CD4-positive, alpha-beta memory T cell (primary cell): ENCODE data around the gene CHMP1A. TPM values are rescaled to one million over a fixed set of nuclear protein-coding genes. Genes with fewer than 3 reads are reported as not detected.
"Not testable (repeated sequence)": the region's sequence is repeated elsewhere in the genome, so short reads cannot be mapped to it uniquely, and the experiment has no call there.

ENCODE experiments used
- CTCF ChIA-PET: fragments of 350-600 bp; sonication (Branson Sonifier 250); formaldehyde crosslinking; loops from one replicate; lab custom pipeline; 2021; ENCODE audit warnings: inconsistent platforms; ENCODE audit not compliant: partially characterized antibody; lab: Charles Lee
- POLR2A ChIA-PET: fragments of 350-600 bp; sonication (Branson Sonifier 250); formaldehyde crosslinking; loops from one replicate; lab custom pipeline; 2021; ENCODE audit not compliant: partially characterized antibody; lab: Charles Lee
- DNase-seq, 5 donors: peaks; one replicate each; pipeline versions ENCODE4 v3.0.0 to v3.0.0-alpha.2; 2020 to 2022; ENCODE audit warnings: mixed read lengths in 1 of 5
- H3K27ac ChIP-seq: one replicate; pipeline ENCODE4 v1.7.0; 2013; ENCODE audit warnings: low read depth, low read length
- H3K27me3 ChIP-seq: 2 replicates; pipeline ENCODE4 v1.7.0; 2013; ENCODE audit warnings: mild to moderate bottlenecking, low read length, moderate library complexity; ENCODE audit not compliant: insufficient read depth
- H3K36me3 ChIP-seq: 2 replicates; pipeline ENCODE4 v1.7.0; 2013; ENCODE audit warnings: mild to moderate bottlenecking, low read length, moderate library complexity; ENCODE audit not compliant: insufficient read depth
- H3K4me1 ChIP-seq: 2 replicates; pipeline ENCODE4 v1.7.0; 2013; ENCODE audit warnings: mild to moderate bottlenecking, low read length, moderate library complexity; ENCODE audit not compliant: insufficient read depth
- H3K4me3 ChIP-seq, 2 donors: one replicate each; pipeline ENCODE4 v1.7.0; 2013; ENCODE audit warnings: low read length in 2 of 2, mild to moderate bottlenecking in 1 of 2
- H3K9me3 ChIP-seq, 2 donors: one replicate each; pipeline ENCODE4 v1.7.0; 2013; ENCODE audit warnings: low read length in 2 of 2, control low read depth in 1 of 2; ENCODE audit not compliant: control insufficient read depth in 1 of 2
- H3K27ac Mint-ChIP-seq, 7 donors: one replicate each; pipeline ENCODE4 v1.8.0; 2020 to 2021; ENCODE audit warnings: mixed read lengths in 7 of 7, mild to moderate bottlenecking in 6 of 7, inconsistent platforms in 3 of 7, moderate library complexity in 3 of 7
- H3K27me3 Mint-ChIP-seq, 2 donors: one replicate each; pipeline ENCODE4 v1.8.0; 2020 to 2021; ENCODE audit warnings: mixed read lengths in 2 of 2
- H3K36me3 Mint-ChIP-seq, 2 donors: one replicate each; pipeline ENCODE4 v1.8.0; 2020 to 2021; ENCODE audit warnings: mixed read lengths in 2 of 2, inconsistent platforms in 1 of 2, mild to moderate bottlenecking in 1 of 2
- H3K4me1 Mint-ChIP-seq, 4 donors: one replicate each; pipeline ENCODE4 v1.8.0; 2020 to 2021; ENCODE audit warnings: mixed read lengths in 4 of 4, mild to moderate bottlenecking in 1 of 4
- H3K4me3 Mint-ChIP-seq, 8 donors: one replicate each; pipeline ENCODE4 v1.8.0; 2020 to 2021; ENCODE audit warnings: mixed read lengths in 8 of 8, mild to moderate bottlenecking in 7 of 8, moderate library complexity in 6 of 8, inconsistent platforms in 3 of 8
- H3K9me3 Mint-ChIP-seq, 8 donors: one replicate each; pipeline ENCODE4 v1.8.0; 2020 to 2021; ENCODE audit warnings: mixed read lengths in 8 of 8, mild to moderate bottlenecking in 5 of 8, inconsistent platforms in 3 of 8, moderate library complexity in 1 of 8
- intact Hi-C: fragments of 100-400 bp; cut with micrococcal nuclease; formaldehyde crosslinking; loops from one replicate; pipeline ENCODE4 v1.15.1; 2023
- polyA plus RNA-seq, 2 donors: library from polyadenylated mRNA; unstranded; fragments of 300-500 nt; fragmentation: Illumina TruSeq; gene quantifications; one replicate each; pipeline ENCODE4 v1.2.3, GENCODE V29; 2021
- total RNA-seq, 2 experiments: library from RNA; stranded (reverse); gene quantifications; one replicate each; pipeline ENCODE4 v1.2.3, GENCODE V29; 2021

Gene CHMP1A
- total and polyA plus RNA-seq, 4 experiments from 2014 or later, result 66.5 to 88.9 (median 80.6) TPM

DNA sequence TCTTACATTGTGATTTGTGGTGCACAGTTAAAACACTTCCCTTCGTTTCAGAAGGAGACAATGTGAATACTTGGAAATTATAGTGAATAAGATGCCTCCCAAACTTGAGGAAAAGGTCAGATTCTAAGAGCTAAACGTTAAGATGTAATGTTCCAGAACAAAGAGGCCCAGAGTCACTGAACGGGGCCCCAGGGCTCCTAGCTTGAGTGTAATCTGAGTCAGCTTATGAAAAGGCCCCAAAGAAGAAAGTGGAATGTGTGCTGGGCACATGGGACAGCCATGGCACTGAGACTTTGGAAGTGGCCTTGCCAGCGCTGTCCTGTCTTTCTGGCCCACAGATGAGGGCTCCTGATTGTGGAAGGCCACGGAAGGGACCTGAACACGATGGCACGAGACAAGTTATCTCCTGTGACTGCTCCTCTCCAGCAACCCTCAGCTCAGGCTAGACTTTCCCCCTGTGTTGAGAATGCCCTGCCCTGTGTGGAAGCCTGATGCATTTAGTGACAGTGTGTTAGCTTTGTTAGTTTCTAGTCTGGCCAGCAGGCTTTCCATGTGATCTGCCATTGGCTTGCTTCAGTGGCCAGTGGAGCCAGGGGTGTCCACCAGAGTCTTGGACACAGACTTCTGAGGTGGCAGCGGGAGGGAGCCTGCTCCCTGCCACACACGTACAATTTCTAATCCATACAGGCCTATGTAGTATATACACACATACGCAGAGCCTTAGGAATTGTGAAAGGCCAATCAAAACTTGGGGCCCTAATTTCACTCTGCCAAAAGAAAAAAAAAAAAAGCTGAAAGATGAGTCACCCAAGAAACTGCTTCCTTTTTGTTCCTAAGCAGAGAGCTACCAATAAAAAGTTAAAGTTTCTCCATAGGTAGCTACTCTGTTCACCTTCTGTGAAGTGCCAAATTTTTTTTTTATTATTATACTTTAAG, 13.3 kb upstream of the CHMP1A start:
- Histone ChIP-seq H3K4me1 (no peaks in the 10 kb centered on the region), H3K27me3 (no peaks in the 10 kb centered on the region), H3K9me3 (no peaks in the 10 kb centered on the region), H3K4me3 (no peak overlapping the region), H3K27ac (no peak overlapping the region), H3K36me3 (no peaks in the 10 kb centered on the region)
- peaks cover 0 to 5% (median 4%) of the 10 kb centered on the region in 4 donors for H3K4me1 Mint-ChIP-seq
- ChIA-PET POLR2A (interaction anchor here (0.6 kb wide), 1 partner anchor 29 kb away, joined by 3 read pairs; no protein-coding TSS in a partner anchor), CTCF (interaction anchor here (0.7 to 1.2 kb wide), 2 partner anchors 29 to 189 kb away, joined by 3 read pairs; no protein-coding TSS in a partner anchor)
- H3K27me3 Mint-ChIP-seq, result no peaks in the 10 kb centered on the region
- peak overlapping the region in 1 of 8 donors; percentile 20 for H3K4me3 Mint-ChIP-seq
- H3K27ac Mint-ChIP-seq, result no peak overlapping the region
- intact Hi-C loops, result no loop called here
- DNase-seq, result no peak
- no peaks in the 10 kb centered on the region for H3K9me3 Mint-ChIP-seq
- H3K36me3 Mint-ChIP-seq, result no peaks in the 10 kb centered on the region

DNA sequence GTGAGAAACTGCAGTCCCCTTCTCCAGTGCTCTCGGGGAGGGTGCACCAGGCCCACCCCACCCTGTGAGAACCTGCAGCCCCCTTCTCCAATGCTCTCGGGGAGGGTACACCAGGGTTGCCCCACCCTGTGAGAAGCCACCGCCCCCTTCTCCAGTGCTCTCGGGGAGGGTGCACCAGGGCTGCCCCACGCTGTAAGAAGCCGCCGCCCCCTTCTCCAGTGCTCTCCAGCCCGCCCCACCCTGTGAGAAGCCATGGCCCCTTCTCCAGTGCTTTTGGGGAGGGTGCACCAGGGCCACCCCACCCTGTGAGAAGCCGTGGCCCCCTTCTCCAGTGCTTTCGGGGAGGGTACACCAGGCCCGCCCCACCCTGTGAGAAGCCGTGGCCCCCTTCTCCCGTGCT, 12.2 kb upstream of the CHMP1A start:
- no peaks in the 10 kb centered on the region for H3K36me3 ChIP-seq
- Mint-ChIP-seq H3K27me3 (no peaks in the 10 kb centered on the region), H3K9me3 (no peaks in the 10 kb centered on the region), H3K36me3 (no peaks in the 10 kb centered on the region), H3K4me1 (peaks cover 0 to 5% (median 4%) of the 10 kb centered on the region in 4 donors), H3K4me3 (no peak overlapping the region), H3K27ac (no peak overlapping the region)
- H3K27ac ChIP-seq, result no peak overlapping the region
- no peaks in the 10 kb centered on the region for H3K9me3 ChIP-seq
- no peak for DNase-seq
- intact Hi-C loops, result no loop called here
- ChIA-PET CTCF (no interaction called here), POLR2A (no interaction called here)
- no peak overlapping the region for H3K4me3 ChIP-seq
- H3K4me1 ChIP-seq, result no peaks in the 10 kb centered on the region
- H3K27me3 ChIP-seq, result no peaks in the 10 kb centered on the region

DNA sequence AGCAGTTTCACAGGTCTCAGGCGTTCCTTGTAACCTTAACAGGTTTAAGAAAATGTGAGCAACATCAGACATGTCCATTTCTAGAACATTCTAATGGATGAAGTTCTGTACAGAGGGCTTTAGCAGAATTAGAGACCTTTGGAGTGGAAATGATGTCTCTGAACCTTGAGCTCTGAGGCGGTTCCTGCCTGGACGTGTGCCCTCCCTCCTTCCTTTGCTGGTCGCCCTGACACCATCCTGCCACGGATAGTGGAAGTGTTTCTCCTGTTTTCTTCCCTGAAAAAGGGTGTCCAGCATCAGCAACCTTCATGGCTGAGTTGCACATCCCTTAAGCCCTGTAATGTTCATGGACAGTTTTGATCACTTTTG, 11.3 kb upstream of the CHMP1A start:
- no peak overlapping the region for H3K27ac ChIP-seq
- no peaks in the 10 kb centered on the region for H3K36me3 ChIP-seq
- Mint-ChIP-seq H3K27ac (peak overlapping the region in 1 of 7 donors; percentile 42), H3K4me3 (no peak overlapping the region), H3K36me3 (no peaks in the 10 kb centered on the region), H3K27me3 (no peaks in the 10 kb centered on the region), H3K9me3 (no peaks in the 10 kb centered on the region), H3K4me1 (peaks cover 0 to 5% (median 4%) of the 10 kb centered on the region in 4 donors)
- H3K4me1 ChIP-seq, result no peaks in the 10 kb centered on the region
- H3K4me3 ChIP-seq, result no peak overlapping the region
- ChIA-PET CTCF (interaction anchor here (0.8 to 1.2 kb wide), 2 partner anchors 18 to 31 kb away, joined by 3 to 4 read pairs; partner anchors contain the start of gene CDK10), POLR2A (no interaction called here)
- DNase-seq, result no peak
- H3K9me3 ChIP-seq, result no peaks in the 10 kb centered on the region
- no peaks in the 10 kb centered on the region for H3K27me3 ChIP-seq
- intact Hi-C loops, result no loop called here

DNA sequence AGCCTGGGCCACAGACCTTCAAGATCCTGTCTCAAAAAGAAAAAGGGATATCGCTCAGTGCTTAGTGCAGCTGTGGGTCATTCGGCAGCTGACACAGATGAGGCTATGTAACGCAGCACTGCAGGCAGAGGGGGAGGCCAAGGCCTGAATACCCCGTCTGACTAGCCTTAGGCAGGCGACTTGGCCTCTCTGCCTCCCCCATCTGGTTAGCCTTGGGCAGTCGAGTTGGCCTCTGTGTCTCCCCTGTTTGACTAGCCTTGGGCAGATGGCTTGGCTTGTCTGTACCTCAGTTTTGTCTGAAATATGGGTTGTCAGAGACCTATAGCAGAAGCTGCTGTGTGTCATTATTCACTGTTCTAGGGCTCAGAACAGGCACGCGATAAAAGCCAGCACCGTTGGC, 10.1 kb upstream of the CHMP1A start:
- Histone ChIP-seq H3K27me3 (no peaks in the 10 kb centered on the region), H3K4me1 (no peaks in the 10 kb centered on the region), H3K9me3 (no peaks in the 10 kb centered on the region), H3K36me3 (no peaks in the 10 kb centered on the region), H3K4me3 (no peak overlapping the region), H3K27ac (no peak overlapping the region)
- H3K4me3 Mint-ChIP-seq, result no peak overlapping the region
- DNase-seq, result no peak
- peaks cover 0 to 4% of the 10 kb centered on the region in 2 donors for H3K36me3 Mint-ChIP-seq
- no peaks in the 10 kb centered on the region for H3K27me3 Mint-ChIP-seq
- H3K9me3 Mint-ChIP-seq, result no peaks in the 10 kb centered on the region
- intact Hi-C loops, result no loop called here
- POLR2A ChIA-PET, result interaction anchor here (1.0 kb wide), 1 partner anchor 10 kb away, joined by 3 read pairs; the partner anchor contains the start of gene CHMP1A
- CTCF ChIA-PET, result no interaction called here
- peaks cover 0 to 5% (median 4%) of the 10 kb centered on the region in 4 donors for H3K4me1 Mint-ChIP-seq
- H3K27ac Mint-ChIP-seq, result no peak overlapping the region

DNA sequence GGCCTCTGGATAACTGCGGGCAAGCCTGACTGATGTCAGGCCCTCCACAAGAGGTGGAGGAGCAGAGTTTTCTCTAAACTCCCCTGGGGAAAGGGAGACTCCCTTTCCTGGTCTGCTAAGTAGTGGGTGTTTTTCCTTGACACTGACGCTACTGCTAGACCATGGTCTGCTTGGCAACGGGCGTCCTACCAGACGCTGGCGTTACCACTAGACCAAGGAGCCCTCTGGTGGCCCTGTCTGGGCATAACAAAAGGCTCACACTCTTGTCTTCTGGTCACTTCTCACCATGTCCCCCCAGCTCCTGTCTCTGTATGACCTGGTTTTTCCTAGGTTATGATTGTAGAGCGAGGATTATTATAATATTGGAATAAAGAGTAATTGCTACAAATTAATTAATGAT, 9.5 kb upstream of the CHMP1A start:
- CTCF ChIA-PET, H3K36me3 ChIP-seq, H3K27ac Mint-ChIP-seq, H3K36me3 Mint-ChIP-seq, intact Hi-C loops, H3K9me3 ChIP-seq, DNase-seq, H3K27ac ChIP-seq, H3K27me3 Mint-ChIP-seq, H3K4me3 ChIP-seq, POLR2A ChIA-PET, H3K4me1 ChIP-seq, H3K4me3 Mint-ChIP-seq, H3K27me3 ChIP-seq, H3K9me3 Mint-ChIP-seq, H3K4me1 Mint-ChIP-seq: not testable (repeated sequence)

DNA sequence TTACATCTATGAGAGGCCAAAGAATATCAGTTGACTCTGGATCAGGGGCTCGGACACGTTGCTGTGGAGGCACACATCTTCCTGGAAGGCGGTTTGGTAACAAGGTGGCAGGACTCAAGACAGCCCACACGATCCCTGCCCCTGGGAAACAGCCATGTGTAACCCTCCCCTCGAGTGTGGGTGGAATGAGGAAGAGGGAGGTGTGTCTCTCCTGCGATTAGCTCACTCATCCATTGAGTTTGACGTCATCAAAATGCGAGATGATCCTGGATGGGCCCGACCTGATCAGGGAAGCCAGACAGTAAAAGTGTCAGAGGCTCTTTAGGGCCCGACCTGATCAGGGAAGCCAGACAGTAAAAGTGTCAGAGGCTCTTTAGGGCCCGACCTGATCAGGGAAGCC, 6.7 kb upstream of the CHMP1A start:
- POLR2A ChIA-PET, H3K9me3 ChIP-seq, H3K4me3 Mint-ChIP-seq, H3K4me1 Mint-ChIP-seq, H3K27ac ChIP-seq, H3K4me3 ChIP-seq, intact Hi-C loops, DNase-seq, H3K27me3 ChIP-seq, H3K4me1 ChIP-seq, H3K27me3 Mint-ChIP-seq, H3K27ac Mint-ChIP-seq, H3K9me3 Mint-ChIP-seq, H3K36me3 ChIP-seq: not testable (repeated sequence)
- H3K36me3 Mint-ChIP-seq, result peaks cover 8 to 13% of the 10 kb centered on the region in 2 donors
- CTCF ChIA-PET, result interaction anchor here (1.1 kb wide), 1 partner anchor 36 kb away, joined by 4 read pairs; no protein-coding TSS in a partner anchor

DNA sequence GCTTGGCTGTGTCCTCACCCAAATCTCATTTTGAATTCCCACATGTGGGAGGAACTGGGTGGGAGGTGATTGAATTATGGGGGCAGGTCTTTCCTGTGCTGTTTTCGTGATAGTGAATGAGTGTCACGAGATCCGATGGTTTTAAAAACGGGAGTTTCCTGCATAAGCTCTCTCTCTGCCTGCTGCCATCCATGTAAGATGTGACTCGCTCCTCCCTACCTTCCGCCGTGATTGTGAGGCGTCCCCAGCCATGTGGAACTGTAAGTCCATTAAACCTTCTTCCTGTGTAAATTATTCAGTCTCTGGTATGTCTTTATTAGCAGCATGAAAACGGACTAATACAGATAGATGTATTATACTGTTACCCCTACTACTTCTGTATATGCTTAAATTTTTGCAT, 3.7 kb upstream of the CHMP1A start:
- CTCF ChIA-PET, result no interaction called here
- H3K9me3 ChIP-seq, result no peaks in the 10 kb centered on the region
- intact Hi-C loops, result no loop called here
- Mint-ChIP-seq H3K4me3 (no peak overlapping the region), H3K27me3 (no peaks in the 10 kb centered on the region), H3K27ac (peak overlapping the region in 2 of 7 donors; percentile 4 to 6), H3K4me1 (peaks cover 9 to 26% (median 12%) of the 10 kb centered on the region in 4 donors), H3K36me3 (peaks cover 8 to 17% of the 10 kb centered on the region in 2 donors), H3K9me3 (no peaks in the 10 kb centered on the region)
- H3K4me3 ChIP-seq, result no peak overlapping the region
- no peaks in the 10 kb centered on the region for H3K36me3 ChIP-seq
- POLR2A ChIA-PET, result no interaction called here
- peaks cover 15% of the 10 kb centered on the region for H3K4me1 ChIP-seq
- no peaks in the 10 kb centered on the region for H3K27me3 ChIP-seq
- H3K27ac ChIP-seq, result no peak overlapping the region
- no peak for DNase-seq
